ENCODE results near the gene DNMT3B. TPM values are rescaled to one million over a fixed set of nuclear protein-coding genes. Genes with fewer than 3 reads are reported as not detected.
A peak's percentile ranks its signal among the peaks of the same experiment; 100 is the strongest.

The DNMT3B gene
- total RNA-seq, 6 donors from 2014 or later, result 0.76 to 2.1 (median 1.7) TPM; not detected in 1

DNA sequence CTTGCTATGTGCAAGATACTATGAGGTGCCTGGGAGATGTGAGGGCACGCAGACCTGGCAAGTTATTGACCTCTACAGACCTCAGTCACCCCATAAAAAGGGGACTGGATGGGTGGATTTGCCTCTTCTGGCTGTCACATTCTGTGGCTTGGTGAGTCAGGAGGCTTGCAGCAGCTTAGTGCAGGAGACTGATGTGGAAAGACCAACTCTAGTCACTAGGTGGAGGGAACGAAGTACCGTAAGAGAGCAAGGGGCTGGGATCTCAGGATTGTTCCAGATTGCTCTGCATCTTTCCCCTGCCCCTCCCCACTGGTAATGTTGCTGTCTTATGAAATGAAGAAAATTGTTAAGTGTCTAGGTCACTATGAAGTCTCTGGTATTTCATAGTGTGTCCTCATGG lies 60.9 kb downstream of the DNMT3B start:
- Histone ChIP-seq H3K4me3 (no peak overlapping the region), H3K9me3 (no peaks in the 10 kb centered on the region), H3K4me1 (peaks cover 30 to 53% (median 34%) of the 10 kb centered on the region in 4 donors), H3K27ac (peak overlapping the region in 3 of 4 donors; percentile 12 to 28 (median 24)), H3K36me3 (peaks cover 0 to 24% (median 18%) of the 10 kb centered on the region in 4 donors), H3K27me3 (no peaks in the 10 kb centered on the region)
- WGBS, 2 donors, result 60 to 77% methylated on average over 3 of the region's 3 CpGs
- peak; percentile 31 to 40 for ATAC-seq (ENCODE audit: low FRiP score in 2 of 2)
- no peak for TF ChIP-seq EP300 (IDR thresholded peaks at IDR 0.05)
- no peak for TF ChIP-seq POLR2AphosphoS5 (IDR thresholded peaks at IDR 0.05)
- TF ChIP-seq, protein P1, sequence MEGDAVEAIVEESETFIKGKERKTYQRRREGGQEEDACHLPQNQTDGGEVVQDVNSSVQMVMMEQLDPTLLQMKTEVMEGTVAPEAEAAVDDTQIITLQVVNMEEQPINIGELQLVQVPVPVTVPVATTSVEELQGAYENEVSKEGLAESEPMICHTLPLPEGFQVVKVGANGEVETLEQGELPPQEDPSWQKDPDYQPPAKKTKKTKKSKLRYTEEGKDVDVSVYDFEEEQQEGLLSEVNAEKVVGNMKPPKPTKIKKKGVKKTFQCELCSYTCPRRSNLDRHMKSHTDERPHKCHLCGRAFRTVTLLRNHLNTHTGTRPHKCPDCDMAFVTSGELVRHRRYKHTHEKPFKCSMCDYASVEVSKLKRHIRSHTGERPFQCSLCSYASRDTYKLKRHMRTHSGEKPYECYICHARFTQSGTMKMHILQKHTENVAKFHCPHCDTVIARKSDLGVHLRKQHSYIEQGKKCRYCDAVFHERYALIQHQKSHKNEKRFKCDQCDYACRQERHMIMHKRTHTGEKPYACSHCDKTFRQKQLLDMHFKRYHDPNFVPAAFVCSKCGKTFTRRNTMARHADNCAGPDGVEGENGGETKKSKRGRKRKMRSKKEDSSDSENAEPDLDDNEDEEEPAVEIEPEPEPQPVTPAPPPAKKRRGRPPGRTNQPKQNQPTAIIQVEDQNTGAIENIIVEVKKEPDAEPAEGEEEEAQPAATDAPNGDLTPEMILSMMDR (IDR thresholded peaks at IDR 0.05), result no peak
- TF ChIP-seq POLR2A (IDR thresholded peaks at IDR 0.05), result no peak
- peak in 1 of 2 donors; percentile 33 for DNase-seq

DNA sequence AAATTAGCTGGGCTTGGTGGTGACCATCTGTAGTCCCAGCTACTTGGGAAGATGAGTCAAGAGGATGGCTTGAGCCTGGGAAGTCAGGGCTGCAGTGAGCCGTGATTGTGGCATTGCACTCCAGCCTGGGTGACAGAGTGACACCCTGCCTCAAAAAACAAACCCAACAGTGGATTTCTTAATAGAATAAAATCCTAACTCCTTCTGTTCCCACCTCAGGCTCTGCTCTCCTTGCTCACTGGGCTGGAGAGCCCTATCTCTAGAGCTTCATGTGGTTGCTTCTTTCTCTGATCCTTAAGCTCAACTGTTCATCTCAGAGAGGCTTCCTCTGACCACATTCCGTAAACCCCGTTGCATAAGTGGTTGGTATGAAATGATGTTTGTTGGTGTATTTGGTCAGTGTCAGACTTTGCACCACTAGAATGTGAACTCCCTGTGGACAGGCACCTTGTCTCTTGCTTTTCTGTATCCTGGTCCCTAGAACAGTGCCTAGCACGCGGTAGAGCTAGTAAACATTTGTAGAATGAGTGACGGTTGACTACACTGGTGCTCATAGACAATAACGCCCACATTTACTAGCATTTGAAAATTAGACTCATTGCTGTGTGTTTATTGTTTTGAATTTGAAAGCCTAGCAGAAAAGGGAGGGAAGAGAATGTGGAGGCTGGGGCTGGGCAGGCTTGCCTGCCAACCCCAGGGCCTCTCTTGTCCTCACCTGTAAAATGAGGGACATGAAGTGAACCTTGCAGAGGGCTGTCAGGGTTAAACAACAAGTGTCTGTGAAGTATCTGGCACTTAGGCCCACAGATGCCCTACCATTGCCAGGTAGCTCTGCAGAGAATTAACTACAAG lies 61.8 kb downstream of the DNMT3B start:
- Histone ChIP-seq H3K27me3 (no peaks in the 10 kb centered on the region), H3K4me3 (no peak overlapping the region), H3K9me3 (no peaks in the 10 kb centered on the region), H3K4me1 (peaks cover 33 to 61% (median 36%) of the 10 kb centered on the region in 4 donors), H3K36me3 (peaks cover 0 to 31% (median 20%) of the 10 kb centered on the region in 4 donors), H3K27ac (peak overlapping the region in 3 of 4 donors; percentile 24 to 51 (median 28))
- ATAC-seq (ENCODE audit: low FRiP score in 2 of 2) (no peak), DNase-seq (no peak)
- WGBS, 2 donors, result 84 to 87% methylated on average over 7 of the region's 7 CpGs
- TF ChIP-seq EP300 (IDR thresholded peaks at IDR 0.05), result no peak
- TF ChIP-seq POLR2A (IDR thresholded peaks at IDR 0.05), result no peak
- TF ChIP-seq POLR2AphosphoS5 (IDR thresholded peaks at IDR 0.05), result no peak
- TF ChIP-seq, protein P1 (IDR thresholded peaks at IDR 0.05), result no peak

DNA sequence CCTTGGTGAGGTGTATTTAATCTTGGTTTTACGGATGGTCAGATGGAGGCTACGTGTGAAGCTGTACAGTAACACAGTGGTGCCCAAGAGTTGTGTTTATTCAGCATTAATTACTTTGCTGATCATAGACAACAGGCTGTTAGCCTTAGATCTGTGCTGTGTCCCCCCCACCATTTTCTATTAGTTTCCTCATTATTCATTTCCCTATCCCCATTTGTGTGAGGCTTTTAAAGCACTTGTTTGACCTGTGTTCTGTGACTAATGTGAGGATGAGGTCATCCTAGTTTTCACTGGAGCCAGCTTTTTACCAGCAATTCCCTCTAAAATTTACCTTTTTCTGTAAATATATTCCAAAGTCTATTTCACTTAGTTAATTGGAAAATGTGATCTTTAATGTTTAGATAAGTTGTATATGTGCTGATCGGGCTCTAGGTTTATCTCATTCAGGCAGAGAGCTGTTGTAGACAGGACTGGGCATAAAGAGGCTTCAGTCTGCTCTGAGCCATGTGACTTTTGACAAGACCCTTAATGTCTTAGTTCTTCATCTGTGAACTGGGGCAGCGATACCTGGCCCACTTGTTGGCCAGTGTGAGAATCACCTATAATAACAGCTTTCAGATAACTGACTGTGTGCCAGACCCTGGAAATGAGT lies 66.0 kb downstream of the DNMT3B start:
- H3K36me3 ChIP-seq, result peaks cover 0 to 46% (median 24%) of the 10 kb centered on the region in 4 donors
- ATAC-seq (ENCODE audit: low FRiP score in 2 of 2), result no peak
- H3K27me3 ChIP-seq, result no peaks in the 10 kb centered on the region
- H3K4me1 ChIP-seq, result peaks cover 24 to 52% (median 30%) of the 10 kb centered on the region in 4 donors
- DNase-seq, result no peak
- H3K9me3 ChIP-seq, result no peaks in the 10 kb centered on the region
- H3K4me3 ChIP-seq, result no peak overlapping the region
- 93 to 94% methylated on average over 4 of the region's 4 CpGs for WGBS, 2 donors
- no peak overlapping the region for H3K27ac ChIP-seq
- TF ChIP-seq, protein P1 (IDR thresholded peaks at IDR 0.05), result no peak
- TF ChIP-seq POLR2AphosphoS5 (IDR thresholded peaks at IDR 0.05) (no peak), EP300 (IDR thresholded peaks at IDR 0.05) (no peak), POLR2A (IDR thresholded peaks at IDR 0.05) (no peak)

DNA sequence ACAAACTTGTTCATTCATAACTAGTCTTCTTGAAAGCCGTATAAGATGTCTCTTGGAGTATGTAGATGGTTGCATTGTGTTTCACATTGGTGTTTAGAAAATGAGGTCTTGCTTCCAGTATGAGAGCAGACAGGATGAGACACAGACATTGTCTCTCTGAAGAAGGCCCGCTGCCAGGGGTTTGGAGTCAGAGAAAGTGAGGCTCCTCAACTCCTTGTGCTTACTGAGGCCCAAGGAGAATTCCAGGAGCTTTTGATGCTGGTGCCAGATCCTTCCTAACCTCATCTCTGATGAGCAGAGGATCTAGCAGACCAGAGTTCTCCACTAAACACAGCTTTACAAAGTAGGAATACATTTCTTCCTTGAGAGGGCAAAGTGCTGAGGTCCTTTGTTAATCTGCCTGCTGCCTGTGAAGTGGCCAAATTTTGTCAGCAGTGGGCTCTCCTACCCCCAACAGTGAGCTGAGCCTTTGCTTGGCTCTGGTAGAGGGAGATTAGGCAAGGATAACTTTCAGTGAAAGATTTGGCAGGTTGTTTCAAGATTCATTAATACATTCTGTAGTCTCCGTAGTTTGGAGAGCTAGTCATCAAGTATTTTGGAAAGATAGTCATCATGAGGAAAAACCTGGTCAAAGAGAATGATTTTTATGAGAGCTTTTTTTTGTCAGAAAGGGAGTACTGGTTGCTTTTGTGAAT lies 67.3 kb downstream of the DNMT3B start:
- no peaks in the 10 kb centered on the region for H3K27me3 ChIP-seq
- peak in 1 of 2 donors; percentile 84 for ATAC-seq (ENCODE audit: low FRiP score in 2 of 2)
- peak overlapping the region in 3 of 4 donors; percentile 14 to 71 (median 63) for H3K27ac ChIP-seq
- H3K9me3 ChIP-seq, result no peaks in the 10 kb centered on the region
- WGBS, 2 donors, result 70 to 84% methylated on average over 3 of the region's 3 CpGs
- H3K4me1 ChIP-seq, result peaks cover 17 to 38% (median 19%) of the 10 kb centered on the region in 4 donors
- H3K36me3 ChIP-seq, result peaks cover 0 to 56% (median 29%) of the 10 kb centered on the region in 4 donors
- no peak for DNase-seq
- H3K4me3 ChIP-seq, result no peak overlapping the region
- TF ChIP-seq, protein P1 (IDR thresholded peaks at IDR 0.05), result no peak
- TF ChIP-seq POLR2AphosphoS5 (IDR thresholded peaks at IDR 0.05) (no peak), EP300 (IDR thresholded peaks at IDR 0.05) (no peak), POLR2A (IDR thresholded peaks at IDR 0.05) (no peak)
